GM21515 (cell line): ENCODE results near the gene CDCA8.

Source experiments
- ATAC-seq: cut with Tn5 transposase; IDR thresholded peaks from one replicate; pipeline ENCODE4 v1.9.1; 2021; ENCODE audit not compliant: unreplicated experiment

CDCA8 gene

DNA sequence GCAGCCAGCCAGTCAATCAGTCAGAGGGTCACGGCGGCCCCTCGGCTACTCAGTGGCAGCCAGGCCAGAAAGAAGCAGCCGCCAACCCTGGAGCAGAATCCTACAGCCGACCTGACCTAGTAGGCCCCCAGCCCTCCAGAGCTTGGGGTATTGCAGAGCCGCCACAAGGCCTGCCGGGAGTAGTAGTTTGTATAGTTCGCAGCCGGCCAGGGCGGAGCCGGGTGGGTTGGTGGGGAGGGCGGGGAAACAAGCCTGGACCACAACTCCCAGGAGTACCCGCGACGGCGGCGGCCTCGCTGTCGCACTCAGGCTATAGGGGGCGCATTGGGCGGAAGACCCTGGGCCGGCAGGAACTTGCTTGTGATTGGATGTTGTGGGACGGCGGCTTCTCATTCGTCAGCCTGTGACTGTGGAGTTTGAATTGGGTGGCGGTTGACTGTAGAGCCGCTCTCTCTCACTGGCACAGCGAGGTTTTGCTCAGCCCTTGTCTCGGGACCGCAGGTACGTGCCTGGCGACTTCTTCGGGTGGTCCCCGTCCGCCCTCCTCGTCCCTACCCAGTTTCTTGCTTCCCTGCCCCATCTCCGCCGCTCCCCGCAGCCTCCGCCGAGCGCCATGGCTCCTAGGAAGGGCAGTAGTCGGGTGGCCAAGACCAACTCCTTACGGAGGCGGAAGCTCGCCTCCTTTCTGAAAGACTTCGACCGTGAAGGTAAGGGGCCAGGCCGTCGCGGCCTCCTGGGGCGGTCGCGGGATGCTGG, at the start of gene CDCA8:
Gene CDCA8 (plus strand): TSS at position 439 of the 756 bp plus-strand sequence. CDS start 175 bp downstream, at position 614.
- peak; percentile 75 for ATAC-seq

DNA sequence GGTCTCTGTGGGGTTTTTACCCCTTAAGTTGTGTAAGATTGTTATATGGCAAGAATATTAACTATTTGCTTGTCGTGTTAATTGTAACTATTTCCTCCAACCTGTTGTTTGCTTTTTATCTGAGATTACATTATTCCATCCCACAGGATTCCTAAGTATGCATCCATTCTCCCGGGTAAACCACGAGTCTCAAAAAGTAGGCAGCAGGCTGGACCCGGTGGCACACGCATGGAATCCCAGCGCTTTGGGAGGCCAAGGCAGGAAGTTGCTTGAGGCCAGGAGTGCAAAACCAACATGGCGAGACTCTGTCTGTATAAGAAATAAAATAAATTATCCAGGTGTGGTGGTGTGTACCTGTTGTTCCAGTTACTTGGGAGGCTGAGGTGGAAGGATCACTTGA, 45.0 kb upstream of the CDCA8 start:
- ATAC-seq: no peak

DNA sequence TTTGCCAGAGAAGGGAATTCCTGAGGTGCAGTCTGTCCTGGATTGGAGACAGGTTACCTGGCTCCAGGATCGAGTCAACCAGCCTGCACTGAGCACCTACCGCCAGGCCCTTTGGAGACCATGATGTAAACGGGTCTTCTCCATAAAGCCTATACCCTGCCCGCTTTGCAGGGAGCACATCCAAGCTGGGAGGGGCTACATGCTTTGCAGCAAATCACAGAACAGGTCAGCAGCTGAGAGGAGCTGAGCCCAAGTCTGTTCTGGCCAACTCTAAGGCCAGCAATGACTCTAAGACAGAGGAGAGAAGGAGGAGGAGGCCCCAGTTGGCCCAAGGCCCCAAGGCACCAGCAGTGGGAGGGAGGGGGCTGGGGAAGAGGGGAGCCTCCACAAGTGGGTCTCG, 42.1 kb upstream of the CDCA8 start:
- ATAC-seq: no peak

DNA sequence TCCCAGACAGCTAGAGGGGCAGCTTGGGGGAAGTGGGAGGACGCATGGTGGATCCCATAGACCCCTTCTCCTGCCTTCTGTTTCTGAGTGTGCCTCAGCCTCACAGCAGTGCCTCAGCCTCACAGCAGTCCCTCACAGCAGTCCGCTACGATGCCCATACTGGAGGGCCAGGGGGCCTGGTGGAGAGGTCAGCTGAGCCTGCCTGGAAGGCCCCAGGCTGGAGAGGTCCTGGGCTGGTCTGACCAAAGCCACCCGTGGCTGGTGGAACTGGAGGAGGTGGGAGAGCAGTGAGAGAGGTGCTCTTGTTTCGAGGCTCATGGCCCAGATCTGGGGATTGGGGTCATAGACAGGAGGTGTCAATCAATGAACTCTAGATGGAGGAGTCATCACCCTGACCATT, 41.6 kb upstream of the CDCA8 start:
- ATAC-seq: no peak

DNA sequence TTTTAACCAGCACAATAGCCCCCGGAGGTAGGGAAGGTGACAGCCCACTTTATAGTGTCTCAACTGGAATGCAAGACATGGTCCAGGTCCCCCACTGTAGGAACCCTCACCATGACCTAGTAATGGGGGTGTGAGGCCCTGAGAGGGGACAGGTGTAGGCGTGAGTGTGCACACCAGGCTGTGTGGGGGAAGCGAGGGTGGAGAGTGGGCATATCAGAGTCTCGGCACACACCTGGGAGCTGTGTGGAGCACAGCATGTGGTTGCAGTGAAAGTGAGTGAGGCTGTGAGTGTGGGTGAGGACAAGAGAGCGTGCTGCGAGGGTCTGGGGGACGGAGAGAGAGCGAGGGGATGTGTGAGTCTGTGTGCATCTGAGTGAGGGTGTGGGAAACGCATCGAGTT, 40.5 kb upstream of the CDCA8 start:
- no peak for ATAC-seq

DNA sequence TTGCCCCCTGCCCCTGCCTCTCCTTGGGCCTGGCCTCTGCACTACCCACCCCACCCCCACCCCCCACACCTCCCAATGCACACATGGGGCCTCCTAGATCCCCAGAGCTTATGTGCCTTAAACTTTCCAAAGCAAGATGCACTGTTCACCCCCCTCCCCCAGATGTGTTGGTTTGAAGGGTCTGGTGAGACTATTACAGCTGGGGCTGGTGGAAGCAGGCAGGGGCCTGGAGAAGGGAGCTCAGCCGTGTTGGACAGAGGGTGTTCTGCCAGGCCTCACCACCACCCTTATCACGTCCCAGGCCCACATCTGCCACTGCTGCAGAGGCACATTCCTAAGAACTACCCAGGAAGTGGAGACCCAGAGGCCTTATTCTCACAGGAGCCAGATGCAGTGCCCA, 39.3 kb upstream of the CDCA8 start:
- no peak for ATAC-seq

DNA sequence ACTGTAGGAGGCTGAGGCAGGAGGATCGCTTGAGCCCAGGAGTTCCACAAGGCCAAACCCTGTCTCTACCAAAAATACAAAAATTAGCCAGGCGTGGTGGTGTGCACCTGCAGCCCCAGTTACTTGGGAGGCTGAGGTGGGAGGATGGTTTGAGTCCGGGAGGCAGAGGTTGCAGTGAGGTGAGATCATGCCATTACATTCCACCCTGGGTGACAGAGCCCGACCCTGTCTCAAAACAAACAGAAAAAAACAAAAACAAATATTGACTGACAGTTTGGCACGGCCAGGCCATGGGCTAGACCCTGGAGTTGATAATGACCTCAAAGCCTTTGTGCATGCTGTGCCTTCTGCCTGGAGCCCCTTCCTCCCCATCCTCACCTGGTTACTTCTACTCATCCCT, 38.4 kb upstream of the CDCA8 start:
- no peak for ATAC-seq

DNA sequence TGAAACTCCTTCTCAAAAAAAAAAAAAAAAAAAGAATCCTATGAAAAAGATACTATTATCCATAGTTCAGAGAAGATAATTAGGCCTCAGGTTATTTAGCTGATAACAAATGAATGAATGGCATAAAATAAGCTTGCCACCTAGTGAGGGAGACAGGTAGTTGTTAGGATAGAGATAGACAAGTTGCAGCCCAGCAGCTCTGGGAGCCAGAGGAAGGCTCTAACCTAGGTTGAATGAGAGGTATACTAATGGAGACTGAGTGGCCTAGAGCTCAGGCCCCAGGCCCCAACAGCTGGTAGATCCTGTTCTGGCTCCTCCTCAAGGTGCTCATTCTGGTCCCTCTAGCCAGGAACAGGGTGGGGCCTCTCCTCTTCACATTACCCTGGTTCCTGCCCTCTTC, 37.0 kb upstream of the CDCA8 start:
- ATAC-seq: no peak

DNA sequence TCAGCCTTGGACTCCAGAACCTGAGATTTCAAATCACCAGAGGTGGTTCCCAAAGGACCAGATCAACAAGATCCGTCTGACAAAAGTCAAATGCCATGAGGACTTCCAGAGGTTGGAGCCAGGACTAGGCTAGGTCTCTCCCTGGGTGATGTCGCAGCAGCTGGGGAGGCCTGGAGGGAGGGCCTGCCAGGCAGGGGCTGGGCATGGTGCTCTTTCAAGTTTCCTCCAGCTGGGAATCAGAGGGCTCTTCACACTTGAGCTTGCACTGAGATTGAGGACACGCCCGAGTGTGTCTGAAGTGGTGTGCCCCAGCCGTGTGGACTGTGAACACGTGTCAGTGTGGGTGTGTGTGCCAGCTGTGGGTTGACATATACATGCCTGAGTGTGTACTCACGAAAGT, 36.3 kb upstream of the CDCA8 start:
- ATAC-seq: no peak

DNA sequence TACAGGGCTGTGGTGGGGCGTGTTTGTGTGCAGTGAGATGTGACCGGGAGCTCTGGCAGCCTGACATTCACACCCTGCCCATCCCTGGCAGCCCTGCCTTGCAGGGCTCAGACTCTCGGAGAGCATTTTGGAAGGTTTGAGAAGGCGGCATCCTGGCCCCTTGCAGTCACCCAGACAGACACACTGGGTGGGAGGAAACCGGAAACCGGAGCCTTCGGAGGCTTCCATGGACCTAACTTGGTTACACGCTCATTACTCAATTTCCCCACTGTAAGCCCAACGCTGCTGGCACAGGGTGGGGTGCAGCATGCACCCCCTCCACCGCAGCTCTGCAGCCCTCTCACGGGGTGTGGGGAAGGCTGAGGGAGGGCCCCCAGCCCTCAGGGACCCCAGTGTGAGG, 35.4 kb upstream of the CDCA8 start:
- ATAC-seq: no peak

DNA sequence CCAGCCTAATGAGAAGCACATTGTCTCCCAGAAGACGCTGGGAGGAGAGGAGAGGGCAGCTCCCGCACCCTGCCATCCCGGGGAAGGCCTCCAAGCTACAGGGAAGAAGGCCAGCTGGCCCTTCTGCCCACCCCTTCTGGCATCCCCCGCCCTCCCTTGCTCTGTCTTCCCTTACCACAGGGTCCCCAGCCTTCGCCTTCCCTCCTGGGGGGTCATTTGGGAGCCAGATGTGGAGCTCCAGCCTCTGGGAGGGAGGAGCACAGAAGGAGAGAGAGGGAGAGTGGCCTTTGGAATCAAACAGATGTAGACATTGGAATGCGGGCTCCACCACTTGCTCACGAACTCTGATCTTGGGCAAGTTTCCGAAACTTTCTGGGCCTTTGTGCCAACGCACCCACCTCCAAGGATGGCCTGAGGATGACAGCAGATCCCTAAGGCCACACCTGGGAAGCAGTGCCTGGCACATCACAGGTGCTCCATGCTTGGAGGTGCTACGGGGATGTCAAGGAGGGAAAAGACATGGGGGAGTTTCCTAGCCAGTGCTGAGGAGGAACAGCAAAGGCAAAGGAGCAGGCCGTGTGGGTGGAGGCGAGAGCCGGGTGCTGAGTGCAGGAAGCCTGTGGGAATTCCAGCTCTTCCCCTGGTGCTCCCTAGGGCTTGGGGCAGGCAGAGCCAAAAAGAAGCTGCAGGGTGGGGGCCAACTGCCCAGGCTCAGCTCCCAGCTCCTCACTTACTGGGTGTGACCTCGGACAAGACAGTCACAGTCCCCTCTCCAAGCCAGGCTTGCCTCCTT, 34.5 kb upstream of the CDCA8 start:
- no peak for ATAC-seq

DNA sequence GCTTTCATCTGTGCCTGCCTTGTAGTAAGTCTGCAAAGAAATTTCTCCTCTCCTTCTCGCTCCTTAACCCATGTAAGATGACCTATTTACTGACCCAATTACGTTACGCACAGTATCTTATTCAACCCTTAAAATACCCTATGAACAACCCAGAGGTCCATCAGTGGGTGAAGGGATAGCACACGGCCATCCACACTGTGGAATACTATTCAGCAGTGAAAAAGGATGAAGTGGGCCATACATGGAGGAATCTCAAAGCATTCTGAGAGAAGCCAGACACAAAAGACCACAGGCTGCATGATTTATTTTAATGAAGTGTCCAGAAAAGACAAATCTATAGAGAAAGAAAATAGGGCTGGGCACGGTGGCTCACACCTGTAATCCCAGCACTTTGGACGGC, 33.8 kb upstream of the CDCA8 start:
- ATAC-seq: no peak

DNA sequence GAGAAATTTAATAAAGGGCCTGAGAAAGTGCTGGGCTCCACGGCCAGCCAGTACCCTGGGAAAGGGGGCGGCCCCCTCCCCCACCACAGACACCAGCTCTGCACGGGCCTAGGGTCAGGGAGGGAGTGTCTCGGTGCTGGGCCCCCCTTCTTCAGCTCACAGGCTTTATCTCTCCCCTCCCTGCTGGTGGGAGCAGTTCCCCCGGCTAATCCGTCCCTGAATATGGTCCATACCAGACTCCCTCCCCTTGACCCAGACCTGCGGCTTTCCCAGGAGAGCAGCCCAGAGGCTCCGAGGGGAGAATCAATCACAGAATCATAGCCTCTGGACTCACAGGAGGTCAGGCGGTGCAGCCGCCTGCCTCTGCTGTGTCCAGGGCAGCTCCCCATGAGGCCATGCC, 31.7 kb upstream of the CDCA8 start:
- no peak for ATAC-seq

DNA sequence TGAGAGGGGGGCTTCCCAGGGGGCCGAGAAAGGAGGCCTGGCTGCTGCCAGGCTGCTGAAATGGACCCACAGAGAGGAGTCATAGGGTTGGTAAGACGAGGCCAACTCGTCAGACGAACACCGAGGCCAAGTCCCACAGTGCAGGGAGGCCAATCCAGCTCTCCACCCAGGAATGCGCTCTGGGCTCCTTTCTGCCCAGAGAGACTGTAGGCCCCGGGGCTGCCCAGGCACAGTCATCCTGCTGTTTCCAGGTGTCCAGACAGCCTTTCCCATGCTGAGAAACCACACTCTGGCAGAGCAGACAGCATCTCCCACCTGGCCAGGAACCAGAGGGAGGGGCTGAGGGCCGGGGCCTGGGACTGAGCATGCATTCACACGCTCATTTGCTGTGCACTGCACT, 30.9 kb upstream of the CDCA8 start:
- ATAC-seq: no peak

DNA sequence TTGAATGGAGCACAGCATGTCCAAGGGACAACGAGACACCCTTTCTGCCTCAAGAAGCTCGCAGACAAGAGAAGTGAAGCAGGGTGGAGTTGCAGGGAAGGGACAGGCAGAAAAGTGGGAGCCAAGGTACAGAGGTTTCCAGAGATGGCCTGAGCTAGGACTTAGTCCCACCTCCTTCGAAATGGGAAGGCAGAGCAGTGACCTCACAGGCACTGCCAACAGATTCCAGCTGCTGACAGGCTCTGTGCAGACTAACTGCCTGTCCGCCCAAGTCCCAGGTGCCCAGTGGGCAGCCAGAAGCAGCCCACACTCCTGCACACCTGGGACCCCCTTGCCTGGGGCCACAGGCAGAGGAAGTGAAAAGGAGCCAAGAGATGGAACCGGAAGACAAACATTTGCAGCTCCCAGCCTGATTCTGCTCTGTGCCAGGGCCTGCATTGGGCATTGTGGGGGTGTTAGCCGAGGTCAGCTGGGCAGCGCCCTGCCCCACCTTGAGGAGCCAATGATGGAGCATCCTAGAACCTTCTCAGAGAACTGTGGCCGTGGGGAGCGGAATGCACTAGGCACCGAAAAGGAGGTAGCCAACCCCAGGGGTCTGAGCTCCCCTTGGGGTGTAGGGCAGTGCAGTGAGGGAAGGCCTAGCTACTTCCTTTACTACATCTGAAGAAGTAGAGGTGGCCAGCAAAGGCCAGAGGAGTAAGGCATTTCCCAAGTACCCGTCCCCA, 30.1 kb upstream of the CDCA8 start:
- no peak for ATAC-seq

DNA sequence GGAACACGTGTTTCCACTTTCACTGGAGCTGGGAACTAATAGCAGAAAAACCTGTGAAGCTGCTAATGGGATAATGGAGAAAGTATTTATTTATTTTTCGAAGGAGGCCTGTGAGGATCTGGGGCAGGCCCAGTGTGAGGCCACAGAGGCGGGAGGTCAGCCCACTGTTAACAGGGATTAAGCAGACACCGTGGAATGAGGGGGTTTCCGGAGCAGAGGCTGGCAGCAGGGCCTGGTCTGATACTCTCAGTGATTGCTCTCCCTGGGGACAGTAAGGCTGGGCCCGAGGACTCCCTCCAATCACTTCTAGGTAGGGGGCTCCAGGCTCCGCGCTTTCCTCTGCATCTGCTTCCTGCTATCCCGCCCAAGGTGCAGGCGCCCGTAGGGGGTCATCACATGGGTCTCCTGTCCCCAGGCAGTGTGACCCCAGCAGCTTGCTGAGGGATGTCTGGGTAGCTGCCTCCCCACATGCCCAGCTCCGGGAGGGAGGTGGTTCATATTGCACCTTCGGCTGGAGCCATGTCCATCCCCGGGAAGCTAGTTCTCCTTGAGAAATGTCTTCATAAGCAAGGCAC, 28.8 kb upstream of the CDCA8 start:
- ATAC-seq: no peak

DNA sequence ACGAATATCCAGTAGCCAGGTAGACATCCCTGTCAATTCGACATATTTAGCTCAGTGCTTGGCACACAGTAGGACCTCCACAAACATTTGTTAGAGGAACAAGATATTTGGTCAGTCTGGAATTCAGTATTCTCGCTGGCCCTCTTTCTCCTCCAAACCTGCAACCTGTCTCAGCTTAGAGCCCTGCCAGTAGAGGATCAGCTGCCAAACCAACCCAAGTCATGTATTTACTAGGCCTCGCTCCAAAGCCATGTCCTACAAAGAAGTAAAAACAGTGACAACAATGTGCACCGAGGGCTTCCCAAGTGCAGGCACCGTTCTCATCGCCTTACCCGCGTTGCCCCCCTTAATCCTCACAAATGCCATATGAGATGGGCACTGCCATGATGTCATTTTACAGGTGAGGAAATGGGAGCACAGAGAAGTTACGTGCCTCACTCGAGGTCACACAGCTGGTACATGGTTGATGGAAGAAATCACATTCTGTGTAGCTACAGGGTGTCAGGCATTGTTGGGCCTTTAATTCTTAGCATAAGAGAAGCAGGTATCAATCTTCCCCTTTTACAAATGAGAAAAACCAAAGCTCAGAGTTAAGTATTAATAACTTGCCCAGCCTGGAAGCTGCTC, 26.0 kb upstream of the CDCA8 start:
- ATAC-seq: no peak

DNA sequence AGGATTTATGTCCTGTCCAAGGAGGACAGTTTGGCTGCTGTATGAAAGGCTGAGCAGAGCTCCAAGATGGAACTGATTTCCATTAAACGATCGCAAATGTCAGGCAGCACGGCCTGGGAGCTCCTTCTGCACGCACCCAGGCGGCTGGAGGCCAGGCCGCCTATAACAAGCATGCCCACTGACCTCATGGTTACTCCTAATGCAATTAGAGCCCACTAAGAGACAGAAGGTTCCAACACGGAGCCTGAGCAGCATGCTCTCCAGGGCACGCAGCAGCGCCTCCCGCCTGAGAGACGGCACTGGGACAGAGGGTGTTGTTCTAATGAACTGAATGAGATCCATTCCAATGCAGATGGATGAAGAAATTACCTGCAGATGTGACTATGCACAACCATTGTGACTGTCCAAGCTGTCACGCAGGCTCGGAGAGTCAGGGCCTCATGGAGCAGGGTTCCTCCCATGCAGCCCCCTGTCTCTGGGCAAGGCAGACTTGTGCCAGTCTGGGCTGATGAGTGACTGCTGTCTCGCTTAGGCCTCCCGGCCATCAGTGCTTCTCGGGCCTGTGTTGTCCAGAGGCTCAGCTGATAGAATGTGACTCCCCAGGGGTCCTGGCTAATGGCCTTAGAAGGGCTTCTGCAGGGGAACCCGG, 25.2 kb upstream of the CDCA8 start:
- ATAC-seq: no peak

DNA sequence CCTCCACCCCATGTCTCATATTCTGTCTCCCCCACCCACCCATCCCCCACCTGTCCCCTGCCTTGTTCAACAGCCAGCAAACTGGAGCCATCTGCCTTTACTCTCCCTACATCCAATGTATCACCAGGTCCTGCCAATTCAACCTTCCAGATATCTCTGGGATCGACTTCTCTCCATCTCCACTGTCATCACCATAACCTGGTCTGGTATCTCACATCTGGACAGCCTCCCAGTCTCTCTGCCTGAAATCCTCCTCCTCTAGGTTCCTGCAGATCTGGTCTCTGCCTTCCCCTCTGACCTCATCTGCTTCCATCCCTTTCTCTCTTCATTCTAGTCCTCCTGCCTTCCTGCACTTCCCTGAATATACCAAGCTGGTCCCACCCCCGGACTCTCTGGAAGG, 22.2 kb upstream of the CDCA8 start:
- ATAC-seq: no peak

DNA sequence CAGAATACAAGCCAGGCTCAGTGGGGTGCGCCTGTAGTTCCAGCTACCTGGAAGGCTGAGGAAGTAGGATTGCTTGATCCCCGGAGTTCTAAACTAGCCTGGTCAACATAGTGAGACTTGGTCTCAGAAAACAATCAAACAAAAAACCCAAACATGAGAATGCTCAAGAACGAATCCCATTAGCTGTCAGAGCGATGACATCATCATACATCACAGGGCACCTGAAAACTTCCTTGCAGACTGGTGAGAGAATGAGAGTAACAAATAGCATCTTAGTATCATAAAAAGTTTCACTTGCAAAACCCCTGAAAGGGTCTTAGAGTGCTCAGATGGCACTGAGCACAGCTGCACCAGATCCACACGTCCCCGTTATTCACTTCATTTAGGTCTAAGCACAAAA, 21.1 kb upstream of the CDCA8 start:
- ATAC-seq: no peak
